ENCODE measurements around the gene DLG5.
A peak's percentile ranks its signal among the peaks of the same experiment; 100 is the strongest.

Gene DLG5

GRCh38 chr10:77944519-77944918 lies 18.0 kb upstream of the DLG5 start:
- no peak for DNase-seq (ENCODE audit: low read depth in 1 of 2, low spot score in 1 of 2)

- DNase-seq (ENCODE audit: low read depth in 1 of 2, low spot score in 1 of 2): no peak
These were observed 16.8 kb upstream of the DLG5 start for GRCh38 chr10:77943121-77943901.

- DNase-seq (ENCODE audit: low read depth in 1 of 2, low spot score in 1 of 2): no peak
These were observed 15.2 kb upstream of the DLG5 start for GRCh38 chr10:77941790-77942189.

GRCh38 chr10:77940627-77941026 lies 14.1 kb upstream of the DLG5 start:
- no peak for DNase-seq (ENCODE audit: low read depth in 1 of 2, low spot score in 1 of 2)

GRCh38 chr10:77940225-77940624 lies 13.7 kb upstream of the DLG5 start:
- DNase-seq (ENCODE audit: low read depth in 1 of 2, low spot score in 1 of 2): no peak

- DNase-seq (ENCODE audit: low read depth in 1 of 2, low spot score in 1 of 2): no peak
These were observed 13.0 kb upstream of the DLG5 start for GRCh38 chr10:77939561-77940001.

GRCh38 chr10:77936697-77937567 lies 10.4 kb upstream of the DLG5 start:
- DNase-seq (ENCODE audit: low read depth in 1 of 2, low spot score in 1 of 2): no peak

- no peak for DNase-seq (ENCODE audit: low read depth in 1 of 2, low spot score in 1 of 2)
These were observed 5.6 kb upstream of the DLG5 start for GRCh38 chr10:77932016-77932715.

- DNase-seq (ENCODE audit: low read depth in 1 of 2, low spot score in 1 of 2): no peak
These were observed 1.1 kb upstream of the DLG5 start for GRCh38 chr10:77927402-77928246.

- peak in 1 of 2 donors; percentile 1 for DNase-seq (ENCODE audit: low read depth in 1 of 2, low spot score in 1 of 2)
These were observed 575 bp downstream of the DLG5 start for GRCh38 chr10:77925795-77926565.

GRCh38 chr10:77925410-77925794 lies 1.2 kb downstream of the DLG5 start:
- DNase-seq (ENCODE audit: low read depth in 1 of 2, low spot score in 1 of 2): no peak

- no peak for DNase-seq (ENCODE audit: low read depth in 1 of 2, low spot score in 1 of 2)
These were observed 3.9 kb downstream of the DLG5 start for GRCh38 chr10:77922566-77923179.

GRCh38 chr10:77922055-77922454 lies 4.5 kb downstream of the DLG5 start:
- no peak for DNase-seq (ENCODE audit: low read depth in 1 of 2, low spot score in 1 of 2)

- DNase-seq (ENCODE audit: low read depth in 1 of 2, low spot score in 1 of 2): no peak
These were observed 5.2 kb downstream of the DLG5 start for GRCh38 chr10:77921395-77921794.

GRCh38 chr10:77920495-77920894 lies 6.1 kb downstream of the DLG5 start:
- no peak for DNase-seq (ENCODE audit: low read depth in 1 of 2, low spot score in 1 of 2)

GRCh38 chr10:77919713-77920108 lies 6.8 kb downstream of the DLG5 start:
- DNase-seq (ENCODE audit: low read depth in 1 of 2, low spot score in 1 of 2): no peak

- no peak for DNase-seq (ENCODE audit: low read depth in 1 of 2, low spot score in 1 of 2)
These were observed 11.0 kb downstream of the DLG5 start for GRCh38 chr10:77915319-77916105.

- DNase-seq (ENCODE audit: low read depth in 1 of 2, low spot score in 1 of 2): no peak
These were observed 13.5 kb downstream of the DLG5 start for GRCh38 chr10:77913090-77913489.

GRCh38 chr10:77912576-77912975 lies 14.0 kb downstream of the DLG5 start:
- DNase-seq (ENCODE audit: low read depth in 1 of 2, low spot score in 1 of 2): no peak
